ENCODE data around the gene KLHL30. TPM values are rescaled to one million over a fixed set of nuclear protein-coding genes. Genes with fewer than 3 reads are reported as not detected.

KLHL30 gene, protein sequence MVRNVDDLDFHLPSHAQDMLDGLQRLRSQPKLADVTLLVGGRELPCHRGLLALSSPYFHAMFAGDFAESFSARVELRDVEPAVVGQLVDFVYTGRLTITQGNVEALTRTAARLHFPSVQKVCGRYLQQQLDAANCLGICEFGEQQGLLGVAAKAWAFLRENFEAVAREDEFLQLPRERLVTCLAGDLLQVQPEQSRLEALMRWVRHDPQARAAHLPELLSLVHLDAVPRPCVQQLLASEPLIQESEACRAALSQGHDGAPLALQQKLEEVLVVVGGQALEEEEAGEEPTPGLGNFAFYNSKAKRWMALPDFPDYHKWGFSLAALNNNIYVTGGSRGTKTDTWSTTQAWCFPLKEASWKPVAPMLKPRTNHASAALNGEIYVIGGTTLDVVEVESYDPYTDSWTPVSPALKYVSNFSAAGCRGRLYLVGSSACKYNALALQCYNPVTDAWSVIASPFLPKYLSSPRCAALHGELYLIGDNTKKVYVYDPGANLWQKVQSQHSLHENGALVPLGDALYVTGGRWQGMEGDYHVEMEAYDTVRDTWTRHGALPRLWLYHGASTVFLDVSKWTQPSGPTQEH
- 18.3 TPM for total RNA-seq

DNA sequence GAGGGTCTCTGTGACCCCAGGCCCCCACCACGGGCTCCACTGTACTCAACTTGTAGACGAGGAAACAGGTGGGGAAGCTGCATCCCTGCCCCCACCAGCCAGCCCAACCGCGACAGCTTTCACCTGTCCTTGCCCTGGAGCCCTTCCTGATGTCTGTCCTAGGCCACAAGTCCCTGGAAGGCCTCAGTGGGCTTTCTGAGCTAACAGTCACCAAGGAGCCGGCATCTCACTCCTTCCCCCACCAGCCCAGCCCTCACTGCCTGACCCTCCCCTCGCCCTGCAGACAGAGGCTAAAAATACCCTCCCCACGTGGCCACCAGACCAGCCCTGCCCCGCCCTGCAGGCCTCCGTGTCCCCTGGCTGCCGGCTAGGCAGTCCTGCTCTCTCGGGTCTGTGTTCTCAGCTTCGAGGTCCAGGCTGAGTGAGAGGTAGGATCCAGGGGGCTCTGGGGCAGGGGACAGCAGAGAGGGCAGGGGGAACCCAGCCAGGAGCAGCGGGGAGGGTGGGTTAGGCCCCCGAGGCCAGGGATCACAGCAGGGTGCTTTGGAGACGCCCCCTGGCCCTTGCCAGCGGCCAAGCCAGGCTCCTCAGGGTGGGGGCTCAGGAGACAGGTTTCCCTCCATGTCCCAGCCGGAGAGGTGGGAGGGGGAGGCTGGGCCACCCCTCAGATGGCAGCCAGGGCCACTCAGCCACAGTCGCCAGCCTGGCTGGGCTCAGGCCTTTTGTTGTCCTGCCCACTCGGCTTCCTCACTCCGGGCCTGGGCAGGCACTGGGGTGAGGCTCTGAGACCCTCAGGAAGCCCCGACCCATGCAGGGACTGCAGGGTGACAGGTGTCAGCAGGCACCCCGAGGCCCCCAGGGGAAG, at the start of gene KLHL30:
Gene KLHL30, plus strand, starts transcription at position 338 of the 865 bp plus-strand sequence. CDS start 2,087 bp downstream, outside the sequence.
- Histone ChIP-seq H3K4me3 (ENCODE audit: low read length in 3 of 3) (peak within 1 kb of the TSS; percentile 65 to 87 (median 76)), H3K9ac (ENCODE audit: low read depth in 1 of 3, low read length in 3 of 3) (peak within 1 kb of the TSS; percentile 83 to 98 (median 91)), H3K27ac (ENCODE audit: low read depth, low read length) (peak within 1 kb of the TSS; percentile 94), H3K36me3 (ENCODE audit: control insufficient read depth in 3 of 3, insufficient read depth in 3 of 3, low read length in 3 of 3) (peaks cover 8 to 19% (median 17%) of the 10 kb centered on the region in 3 donors), H3K27me3 (ENCODE audit: control insufficient read depth in 3 of 3, insufficient read depth in 3 of 3, low read length in 3 of 3) (no peaks in the 10 kb centered on the region), H3K9me3 (ENCODE audit: control insufficient read depth in 3 of 3, low read length in 3 of 3) (no peaks in the 10 kb centered on the region), H3K4me1 (ENCODE audit: control insufficient read depth in 3 of 3, insufficient read depth in 3 of 3, low read length in 3 of 3) (peaks cover 65 to 87% (median 85%) of the 10 kb centered on the region in 3 donors)

DNA sequence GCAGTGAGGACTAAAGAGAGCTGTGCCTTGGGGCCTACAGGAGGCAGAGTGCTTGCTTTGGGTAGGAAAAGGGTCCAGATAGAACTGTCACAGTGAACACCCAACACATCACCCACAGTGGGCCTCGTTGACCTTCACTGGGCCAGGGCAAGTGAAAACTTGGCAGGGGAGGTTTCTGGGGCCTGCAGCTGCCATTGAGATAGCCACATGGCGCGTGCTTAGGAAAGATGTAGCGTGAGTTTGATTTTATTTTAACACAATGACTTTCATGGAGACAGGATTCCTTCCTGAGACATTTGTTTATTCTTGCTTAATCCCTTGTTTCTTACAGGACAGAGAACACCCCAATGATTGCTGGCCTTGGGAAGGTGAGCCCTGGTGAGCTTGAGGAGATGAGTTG, 47.6 kb upstream of the KLHL30 start:
- no peak overlapping the region for H3K9ac ChIP-seq (ENCODE audit: low read depth in 1 of 3, low read length in 3 of 3)
- H3K4me3 ChIP-seq (ENCODE audit: low read length in 3 of 3) = no peak overlapping the region
- H3K4me1 ChIP-seq (ENCODE audit: control insufficient read depth in 3 of 3, insufficient read depth in 3 of 3, low read length in 3 of 3) = no peaks in the 10 kb centered on the region
- no peaks in the 10 kb centered on the region for H3K27me3 ChIP-seq (ENCODE audit: control insufficient read depth in 3 of 3, insufficient read depth in 3 of 3, low read length in 3 of 3)
- H3K36me3 ChIP-seq (ENCODE audit: control insufficient read depth in 3 of 3, insufficient read depth in 3 of 3, low read length in 3 of 3) = peaks cover 0 to 3% (median 2%) of the 10 kb centered on the region in 3 donors
- no peak overlapping the region for H3K27ac ChIP-seq (ENCODE audit: low read depth, low read length)
- H3K9me3 ChIP-seq (ENCODE audit: control insufficient read depth in 3 of 3, low read length in 3 of 3) = no peaks in the 10 kb centered on the region

DNA sequence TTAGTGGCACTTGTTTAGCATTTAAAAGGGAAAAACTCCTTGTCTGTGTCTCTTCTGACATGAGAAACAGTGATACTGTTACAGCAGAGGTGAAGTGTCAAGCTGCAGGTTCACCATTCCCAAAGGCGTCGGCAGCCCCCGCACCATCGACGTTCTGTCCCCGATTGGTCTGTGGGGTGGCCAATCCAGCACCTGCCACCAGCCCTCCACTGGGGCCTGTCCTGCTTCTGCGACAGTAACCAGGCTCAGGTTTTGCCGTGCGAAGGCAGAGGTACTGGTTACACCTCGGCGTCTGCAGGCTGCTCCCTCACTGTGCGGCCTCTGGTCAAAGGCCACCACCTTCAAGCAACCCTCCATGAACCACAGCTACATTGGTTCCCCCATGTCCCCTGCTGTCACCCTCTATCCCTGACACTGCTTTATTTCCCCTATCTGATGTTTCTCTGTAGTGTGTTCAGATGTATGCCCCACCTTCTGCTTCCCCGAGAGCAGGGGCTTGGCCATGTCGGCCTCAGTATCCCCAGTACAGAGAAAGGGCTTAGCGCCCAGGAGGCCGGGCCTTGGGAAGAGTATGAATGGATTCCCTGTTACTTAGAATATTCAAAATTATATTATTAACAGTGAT, 46.9 kb upstream of the KLHL30 start:
- Histone ChIP-seq H3K27me3 (ENCODE audit: control insufficient read depth in 3 of 3, insufficient read depth in 3 of 3, low read length in 3 of 3) (no peaks in the 10 kb centered on the region), H3K4me3 (ENCODE audit: low read length in 3 of 3) (no peak overlapping the region), H3K4me1 (ENCODE audit: control insufficient read depth in 3 of 3, insufficient read depth in 3 of 3, low read length in 3 of 3) (no peaks in the 10 kb centered on the region)

DNA sequence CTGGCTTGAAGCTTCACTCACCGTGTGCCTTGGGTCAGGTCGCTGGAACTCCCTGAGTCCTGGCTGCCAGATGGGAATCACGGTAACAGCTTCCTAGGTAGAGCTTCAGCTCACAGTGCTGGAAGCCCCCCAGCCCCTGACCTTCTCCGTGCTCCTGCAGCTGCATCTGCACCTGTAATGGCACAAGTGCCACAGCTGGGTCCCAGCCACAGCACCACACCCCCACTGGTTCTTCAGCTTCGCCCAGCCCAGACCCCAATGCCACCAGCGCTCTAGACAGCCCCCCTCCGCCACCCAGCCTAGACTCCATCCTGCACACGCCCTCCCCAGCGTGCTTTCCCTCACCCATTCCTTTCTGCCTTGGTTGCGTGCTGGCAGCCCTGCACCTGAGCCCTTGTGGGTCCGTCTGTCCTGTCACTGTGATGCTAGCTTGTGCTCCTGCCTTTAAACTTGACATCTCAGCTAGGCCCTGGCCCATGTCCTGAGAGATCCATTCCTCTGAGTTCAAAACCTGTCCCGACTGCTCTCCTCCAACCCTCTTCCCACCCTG, 45.9 kb upstream of the KLHL30 start:
- Histone ChIP-seq H3K27ac (ENCODE audit: low read depth, low read length) (no peak overlapping the region), H3K4me1 (ENCODE audit: control insufficient read depth in 3 of 3, insufficient read depth in 3 of 3, low read length in 3 of 3) (no peaks in the 10 kb centered on the region), H3K9me3 (ENCODE audit: control insufficient read depth in 3 of 3, low read length in 3 of 3) (no peaks in the 10 kb centered on the region), H3K27me3 (ENCODE audit: control insufficient read depth in 3 of 3, insufficient read depth in 3 of 3, low read length in 3 of 3) (no peaks in the 10 kb centered on the region), H3K9ac (ENCODE audit: low read depth in 1 of 3, low read length in 3 of 3) (no peak overlapping the region), H3K36me3 (ENCODE audit: control insufficient read depth in 3 of 3, insufficient read depth in 3 of 3, low read length in 3 of 3) (peaks cover 0 to 3% (median 2%) of the 10 kb centered on the region in 3 donors), H3K4me3 (ENCODE audit: low read length in 3 of 3) (no peak overlapping the region)

More for the DNA sequence above, 46.9 kb upstream of the KLHL30 start:
- Histone ChIP-seq H3K9ac (ENCODE audit: low read depth in 1 of 3, low read length in 3 of 3) (no peak overlapping the region), H3K36me3 (ENCODE audit: control insufficient read depth in 3 of 3, insufficient read depth in 3 of 3, low read length in 3 of 3) (peaks cover 0 to 3% (median 2%) of the 10 kb centered on the region in 3 donors), H3K9me3 (ENCODE audit: control insufficient read depth in 3 of 3, low read length in 3 of 3) (no peaks in the 10 kb centered on the region), H3K27ac (ENCODE audit: low read depth, low read length) (no peak overlapping the region)

DNA sequence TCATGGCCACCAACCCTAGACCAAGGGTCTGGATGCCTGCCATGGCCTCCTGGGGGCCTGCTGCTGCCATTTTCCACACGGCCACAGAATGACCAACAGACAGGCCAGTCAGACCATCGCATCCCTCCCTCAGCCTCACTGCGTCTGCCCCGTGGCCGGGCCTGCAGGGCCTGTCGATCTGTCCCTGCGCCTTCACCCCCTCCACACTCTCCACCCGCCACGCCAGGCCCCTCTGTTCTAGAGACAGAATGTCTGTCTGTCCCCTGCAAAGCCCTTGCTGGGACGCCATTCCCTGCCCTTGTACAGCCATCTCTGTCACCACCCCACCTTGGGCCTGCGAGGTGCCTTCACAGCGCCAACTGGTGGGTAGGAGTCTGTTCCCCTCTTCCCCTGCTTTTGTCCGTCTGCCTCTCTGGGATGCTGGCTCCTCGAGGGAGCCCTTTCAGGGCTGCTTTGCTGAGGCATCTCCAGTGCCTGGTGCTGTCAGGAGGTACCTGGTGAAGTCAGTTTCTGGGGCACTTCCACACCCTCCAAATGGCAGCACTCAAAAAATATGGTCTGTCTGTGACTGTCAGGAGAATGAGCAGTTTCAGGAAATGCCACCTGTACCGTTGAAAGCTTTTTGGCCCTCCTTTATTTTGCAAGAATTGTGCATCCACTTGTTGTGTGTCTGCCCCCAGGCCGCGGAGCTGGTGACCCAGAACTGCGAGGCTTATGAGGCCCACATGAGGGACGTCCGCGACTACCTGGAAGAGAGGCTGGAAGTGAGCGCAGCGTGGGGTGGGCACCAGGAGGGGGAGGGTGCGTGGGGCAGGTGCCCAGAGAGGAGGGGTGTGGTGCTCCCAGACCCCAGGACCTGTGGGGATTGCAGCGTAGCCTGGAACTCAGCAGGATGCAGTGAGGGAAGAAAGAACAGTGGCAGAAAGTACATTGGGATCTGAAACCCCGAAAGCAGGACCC, 45.0 kb upstream of the KLHL30 start:
- Histone ChIP-seq H3K9me3 (ENCODE audit: control insufficient read depth in 3 of 3, low read length in 3 of 3) (no peaks in the 10 kb centered on the region), H3K36me3 (ENCODE audit: control insufficient read depth in 3 of 3, insufficient read depth in 3 of 3, low read length in 3 of 3) (peaks cover 0 to 3% (median 2%) of the 10 kb centered on the region in 3 donors), H3K4me3 (ENCODE audit: low read length in 3 of 3) (no peak overlapping the region), H3K27ac (ENCODE audit: low read depth, low read length) (no peak overlapping the region), H3K27me3 (ENCODE audit: control insufficient read depth in 3 of 3, insufficient read depth in 3 of 3, low read length in 3 of 3) (no peaks in the 10 kb centered on the region), H3K4me1 (ENCODE audit: control insufficient read depth in 3 of 3, insufficient read depth in 3 of 3, low read length in 3 of 3) (no peaks in the 10 kb centered on the region), H3K9ac (ENCODE audit: low read depth in 1 of 3, low read length in 3 of 3) (no peak overlapping the region)

GRCh38 chr2:238094438-238095022, 43.9 kb upstream of the KLHL30 start:
- Histone ChIP-seq H3K36me3 (ENCODE audit: control insufficient read depth in 3 of 3, insufficient read depth in 3 of 3, low read length in 3 of 3) (peaks cover 0 to 3% (median 2%) of the 10 kb centered on the region in 3 donors), H3K4me3 (ENCODE audit: low read length in 3 of 3) (no peak overlapping the region), H3K4me1 (ENCODE audit: control insufficient read depth in 3 of 3, insufficient read depth in 3 of 3, low read length in 3 of 3) (peaks cover 0 to 4% (median 3%) of the 10 kb centered on the region in 3 donors), H3K9ac (ENCODE audit: low read depth in 1 of 3, low read length in 3 of 3) (no peak overlapping the region), H3K27me3 (ENCODE audit: control insufficient read depth in 3 of 3, insufficient read depth in 3 of 3, low read length in 3 of 3) (no peaks in the 10 kb centered on the region), H3K27ac (ENCODE audit: low read depth, low read length) (no peak overlapping the region), H3K9me3 (ENCODE audit: control insufficient read depth in 3 of 3, low read length in 3 of 3) (no peaks in the 10 kb centered on the region)

GRCh38 chr2:238095143-238095542, 43.3 kb upstream of the KLHL30 start:
- peaks cover 0 to 4% (median 3%) of the 10 kb centered on the region in 3 donors for H3K4me1 ChIP-seq (ENCODE audit: control insufficient read depth in 3 of 3, insufficient read depth in 3 of 3, low read length in 3 of 3)

DNA sequence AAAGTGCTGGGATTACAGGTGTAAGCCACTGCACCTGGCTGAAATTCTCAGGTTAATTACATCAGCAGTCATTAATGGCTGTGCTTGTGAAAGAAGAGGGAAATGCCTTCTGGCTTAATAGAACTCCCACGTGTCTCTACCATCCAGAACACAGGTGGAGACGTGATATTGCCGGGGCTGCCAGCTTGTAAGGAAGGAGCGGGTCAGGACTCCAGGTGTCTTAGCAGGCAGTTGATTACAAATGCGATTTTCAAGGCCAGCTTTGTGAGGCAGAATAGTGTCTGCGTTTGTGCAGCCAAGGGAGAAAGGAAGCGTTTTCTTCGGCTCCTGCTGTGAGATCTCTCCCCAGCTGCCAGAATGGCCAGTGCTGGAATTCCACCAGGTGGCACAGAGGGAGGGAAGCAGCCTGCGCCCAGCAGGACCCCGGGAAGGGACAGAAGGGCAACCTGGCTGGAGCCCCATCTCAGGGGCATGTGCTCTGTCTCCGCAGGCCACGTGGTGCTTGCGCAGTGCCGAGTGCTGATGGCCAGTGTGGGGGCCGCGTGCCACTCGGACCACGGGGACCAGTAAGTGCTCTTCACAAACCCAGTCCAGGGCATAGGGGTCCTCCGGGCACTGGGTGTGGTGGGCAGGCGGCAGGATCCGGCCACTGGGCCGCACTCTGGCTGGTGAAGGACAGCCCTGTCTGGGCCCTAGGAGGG, 42.0 kb upstream of the KLHL30 start:
- Histone ChIP-seq H3K36me3 (ENCODE audit: control insufficient read depth in 3 of 3, insufficient read depth in 3 of 3, low read length in 3 of 3) (peaks cover 0 to 2% (median 0%) of the 10 kb centered on the region in 3 donors), H3K27ac (ENCODE audit: low read depth, low read length) (no peak overlapping the region), H3K4me3 (ENCODE audit: low read length in 3 of 3) (no peak overlapping the region), H3K27me3 (ENCODE audit: control insufficient read depth in 3 of 3, insufficient read depth in 3 of 3, low read length in 3 of 3) (no peaks in the 10 kb centered on the region), H3K4me1 (ENCODE audit: control insufficient read depth in 3 of 3, insufficient read depth in 3 of 3, low read length in 3 of 3) (peaks cover 0 to 4% (median 3%) of the 10 kb centered on the region in 3 donors), H3K9me3 (ENCODE audit: control insufficient read depth in 3 of 3, low read length in 3 of 3) (no peaks in the 10 kb centered on the region), H3K9ac (ENCODE audit: low read depth in 1 of 3, low read length in 3 of 3) (no peak overlapping the region)

More at GRCh38 chr2:238095143-238095542, 43.3 kb upstream of the KLHL30 start:
- Histone ChIP-seq H3K9ac (ENCODE audit: low read depth in 1 of 3, low read length in 3 of 3) (no peak overlapping the region), H3K27ac (ENCODE audit: low read depth, low read length) (no peak overlapping the region), H3K27me3 (ENCODE audit: control insufficient read depth in 3 of 3, insufficient read depth in 3 of 3, low read length in 3 of 3) (no peaks in the 10 kb centered on the region), H3K36me3 (ENCODE audit: control insufficient read depth in 3 of 3, insufficient read depth in 3 of 3, low read length in 3 of 3) (peaks cover 0 to 3% (median 2%) of the 10 kb centered on the region in 3 donors), H3K9me3 (ENCODE audit: control insufficient read depth in 3 of 3, low read length in 3 of 3) (no peaks in the 10 kb centered on the region), H3K4me3 (ENCODE audit: low read length in 3 of 3) (no peak overlapping the region)

Measured in skeletal muscle tissue (tissue), 4 donors.